CD4-positive, alpha-beta T cell treated with Interleukin-12 subunit alpha and Interleukin-12 subunit beta, for 1 hour (primary cell): ENCODE data around the gene RAB10.
"Not testable (repeated sequence)": the region's sequence is repeated elsewhere in the genome, so short reads cannot be mapped to it uniquely, and the experiment has no call there.

Source experiments
- DNase-seq: peaks from one replicate; pipeline ENCODE4 v3.0.0-alpha.2; 2020

RAB10 gene

DNA sequence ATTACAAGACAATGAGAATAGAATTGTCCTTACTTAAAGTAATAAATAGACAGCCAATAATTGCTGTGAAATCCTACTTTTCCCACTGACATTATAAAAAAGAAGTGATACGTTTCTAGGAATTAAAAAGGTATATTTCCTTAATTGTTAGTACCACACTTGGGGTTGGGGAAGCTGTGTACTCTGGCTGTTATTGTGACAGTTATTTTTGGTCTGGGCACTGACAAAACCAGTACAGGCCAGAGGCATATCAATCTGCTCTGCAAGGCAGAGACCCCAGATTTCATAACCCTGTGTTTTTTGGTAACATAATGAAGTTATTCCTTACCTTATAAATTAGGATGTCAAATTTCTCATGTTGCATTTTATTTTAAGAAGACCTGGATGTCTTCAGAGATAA is 66.5 kb downstream of the RAB10 start:
- no peak for DNase-seq

- no peak for DNase-seq
Observed at GRCh38 chr2:26103752-26104151, 69.9 kb downstream of the RAB10 start.

DNA sequence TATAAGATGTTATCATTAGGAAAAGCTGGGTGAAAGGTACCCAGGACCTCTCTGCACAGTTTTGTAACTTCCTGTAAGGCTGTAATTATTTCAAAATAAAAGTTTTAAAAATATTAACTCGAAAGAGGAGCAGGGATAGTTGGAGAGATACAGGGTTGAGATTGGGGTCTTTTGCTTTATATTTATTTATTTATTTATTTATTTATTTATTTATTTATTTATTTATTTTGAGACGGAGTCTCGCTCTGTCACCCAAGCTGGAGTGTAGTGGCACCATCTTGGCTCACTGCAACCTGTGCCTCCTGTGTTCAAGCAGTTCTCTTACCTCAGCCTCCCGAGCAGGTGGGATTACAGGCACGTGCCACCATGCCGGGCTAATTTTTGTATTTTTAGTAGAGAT is 74.8 kb downstream of the RAB10 start:
- not testable (repeated sequence) for DNase-seq

- no peak for DNase-seq
Observed at GRCh38 chr2:26112201-26112600, 78.3 kb downstream of the RAB10 start.

DNA sequence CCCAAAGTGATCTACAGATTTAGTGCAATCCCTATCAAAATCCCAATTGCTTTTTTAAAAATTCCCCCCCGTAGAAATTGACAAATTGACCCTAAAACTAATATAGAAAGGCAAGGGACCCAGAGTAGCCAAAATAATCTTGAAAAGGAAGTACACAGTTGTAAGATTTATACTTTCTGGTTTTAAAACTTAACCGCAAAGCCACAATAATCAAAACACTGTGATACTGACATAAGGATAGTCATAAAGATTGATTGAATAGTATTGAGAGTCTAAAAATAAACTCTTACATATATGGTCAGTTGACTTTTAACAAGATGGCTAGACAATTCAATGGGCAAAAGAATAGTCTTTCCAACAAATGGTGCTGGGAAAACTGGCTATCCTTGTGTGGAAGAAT is 80.3 kb downstream of the RAB10 start:
- no peak for DNase-seq

DNA sequence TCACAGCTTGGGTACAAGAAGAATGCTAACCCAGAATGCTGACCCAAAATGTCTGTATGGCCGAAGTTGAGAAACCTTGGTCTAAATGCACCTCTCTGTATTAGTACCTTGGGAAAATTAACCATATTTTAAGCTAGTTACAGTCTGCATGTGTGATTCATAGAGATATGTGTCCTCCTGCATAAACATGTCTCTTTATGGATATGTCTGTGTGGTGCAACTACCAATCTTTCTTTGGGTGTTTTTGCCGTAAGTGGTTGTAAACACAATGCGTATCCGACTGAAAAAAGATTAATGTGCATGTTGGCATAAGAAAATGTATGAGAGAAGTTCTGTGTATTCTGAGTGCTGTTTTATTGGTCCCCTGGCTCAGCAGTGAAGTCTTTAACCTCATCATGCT is 84.8 kb downstream of the RAB10 start:
- DNase-seq, result no peak

- no peak for DNase-seq
Observed at GRCh38 chr2:26119521-26119920, 85.6 kb downstream of the RAB10 start.

DNA sequence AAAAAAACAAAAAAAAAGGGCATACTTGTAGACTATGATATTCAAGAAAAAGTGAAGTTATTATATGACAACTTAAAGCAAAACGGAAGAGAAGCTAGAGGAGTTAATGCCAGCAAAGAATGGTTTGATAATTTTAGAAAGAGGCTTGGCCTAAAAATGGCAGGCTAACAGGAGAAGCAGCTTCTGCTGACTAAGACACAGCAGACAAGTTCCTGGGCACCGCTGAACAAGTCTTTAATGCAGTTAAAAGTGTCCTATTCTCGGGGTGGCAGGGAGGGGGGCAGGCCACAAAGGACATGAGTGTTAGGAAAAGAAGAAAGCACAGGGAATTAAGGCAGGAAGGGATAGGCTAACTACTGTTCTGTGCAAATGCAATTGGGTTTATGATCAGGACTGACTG is 88.7 kb downstream of the RAB10 start:
- DNase-seq, result no peak

DNA sequence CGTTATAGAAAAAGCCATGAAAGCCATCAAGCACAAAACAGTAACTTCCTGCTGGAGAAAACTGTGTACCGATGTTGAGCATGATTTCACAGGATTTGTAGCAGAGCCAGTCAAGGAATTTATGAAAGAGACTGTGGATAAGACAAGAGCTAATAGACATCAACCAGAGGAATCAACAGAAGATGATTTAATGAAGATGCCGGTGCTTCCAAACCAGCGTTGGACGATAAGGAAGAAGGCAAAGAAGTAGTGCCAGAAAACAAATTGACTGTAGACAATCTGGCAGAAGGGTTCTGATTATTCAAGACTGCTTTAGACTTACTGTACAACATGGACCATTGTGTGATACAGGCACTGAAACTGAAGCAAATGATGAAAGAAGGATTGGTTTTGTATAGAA is 89.5 kb downstream of the RAB10 start:
- DNase-seq, result no peak

DNA sequence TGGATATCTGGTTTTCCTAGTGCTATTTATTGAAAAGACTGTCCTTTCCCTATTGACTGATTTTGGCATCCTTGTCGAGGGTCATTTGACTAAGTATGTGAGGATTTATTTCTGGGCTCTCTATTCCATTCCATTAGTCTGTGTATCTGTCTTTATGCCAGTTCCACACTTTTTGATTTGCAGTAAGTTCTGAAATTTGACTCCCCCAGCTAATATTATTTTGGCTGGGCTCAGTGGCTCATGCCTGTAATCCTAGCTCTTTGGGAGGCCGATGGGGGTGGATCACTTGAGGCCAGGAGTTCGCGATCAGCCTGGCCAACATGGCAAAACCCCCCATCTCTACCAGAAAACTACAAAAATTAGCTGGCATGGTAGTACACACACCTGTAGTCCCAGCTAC is 92.2 kb downstream of the RAB10 start:
- DNase-seq, result no peak

DNA sequence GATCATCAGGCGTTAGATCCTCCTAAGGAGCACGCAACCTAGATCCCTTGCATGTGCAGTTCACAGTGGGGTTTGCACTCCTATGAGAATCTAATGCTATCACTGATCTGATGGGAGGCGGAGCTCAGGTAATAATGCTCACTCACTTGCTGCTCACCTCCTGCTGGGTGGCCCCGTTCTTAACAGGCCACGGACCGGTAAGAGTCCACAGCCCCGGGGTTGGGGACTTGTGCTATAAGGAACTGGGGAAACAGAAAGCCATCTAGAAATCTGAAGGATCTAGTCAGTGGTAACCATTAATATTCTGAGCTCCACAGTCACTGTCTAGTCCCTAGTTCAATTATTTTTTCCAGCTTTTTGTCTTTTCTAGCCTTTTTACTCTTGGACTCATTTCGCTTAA is 94.3 kb downstream of the RAB10 start:
- no peak for DNase-seq

DNA sequence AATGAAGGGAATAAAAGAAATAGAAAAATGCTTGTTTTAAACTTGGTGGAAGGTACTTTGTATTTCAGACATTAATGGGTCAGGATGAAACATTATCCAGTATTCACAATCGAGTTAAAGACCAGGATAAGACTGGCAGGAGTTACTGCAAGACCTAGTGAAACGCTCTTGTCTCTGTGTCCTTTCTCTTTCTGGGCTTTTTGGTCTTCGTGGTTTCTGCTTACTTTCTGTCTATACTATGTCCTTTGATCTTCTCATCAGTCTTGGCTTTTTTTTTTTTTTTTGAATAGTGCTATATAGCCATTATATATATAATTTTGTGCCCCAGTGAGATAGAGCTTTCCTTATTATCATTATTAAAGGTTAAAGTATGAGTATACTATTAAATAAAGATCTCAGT is 96.9 kb downstream of the RAB10 start:
- DNase-seq, result no peak

DNA sequence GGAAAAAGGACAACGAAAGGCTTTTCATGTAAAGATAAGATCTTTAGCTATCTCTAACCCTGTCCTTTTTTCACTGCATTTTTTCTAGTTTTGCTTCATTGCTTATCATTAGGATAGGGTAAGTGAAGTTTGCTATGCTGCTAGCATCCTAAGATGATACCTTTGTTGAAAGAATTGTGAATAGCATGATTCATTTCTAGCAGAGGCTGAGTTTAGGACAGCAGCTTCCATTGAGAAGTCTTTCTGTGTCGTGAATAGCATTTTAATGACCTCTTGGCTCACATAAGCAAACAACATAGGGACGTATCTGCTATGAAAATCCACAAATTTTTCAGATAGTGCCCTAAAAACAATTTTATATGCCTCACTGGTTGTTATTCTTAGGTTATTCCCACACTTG is 102.6 kb downstream of the RAB10 start:
- DNase-seq, result no peak

DNA sequence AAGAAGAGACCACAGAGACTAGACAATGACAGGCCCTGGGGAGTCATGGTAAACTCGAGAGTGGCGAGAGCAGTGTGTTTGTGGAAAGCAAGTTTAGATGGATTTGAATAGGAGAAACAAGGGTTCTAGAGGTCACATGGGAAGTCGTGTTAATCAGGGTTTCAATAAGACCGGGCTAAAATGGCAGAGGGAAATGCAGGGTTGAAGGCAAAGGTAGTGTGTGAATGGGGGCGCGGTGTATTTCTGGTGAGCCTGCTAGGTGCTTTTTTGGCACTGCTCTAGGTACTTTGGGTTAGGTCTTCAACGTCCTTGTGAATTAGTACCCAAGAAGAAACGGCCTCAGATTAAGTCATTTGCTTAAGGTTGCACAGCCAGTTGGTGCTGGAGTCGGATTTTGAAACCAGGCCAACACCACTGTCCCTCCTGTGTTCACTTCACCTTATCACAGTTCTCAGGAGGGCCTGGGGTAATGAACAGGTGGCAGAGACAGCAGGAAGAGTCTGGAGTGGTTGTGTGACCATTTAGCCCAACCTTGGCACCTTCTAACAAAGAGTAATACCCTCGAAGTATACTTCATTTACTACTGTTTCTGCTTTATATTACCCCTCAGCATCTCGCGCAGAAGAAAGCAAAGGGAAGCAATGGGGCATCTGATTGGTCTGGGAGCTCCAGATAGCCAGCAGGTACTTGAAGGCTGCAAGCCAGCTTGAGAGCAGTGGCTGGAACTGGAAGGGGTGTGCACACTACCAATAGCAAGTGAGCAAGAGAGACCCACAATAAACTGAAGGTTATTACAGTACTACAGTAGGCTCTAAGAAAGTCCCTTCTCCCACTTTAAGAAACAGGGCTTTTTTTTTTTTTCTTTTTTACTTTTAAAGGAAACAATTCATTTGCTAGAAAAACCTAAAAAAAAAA is 105.6 kb downstream of the RAB10 start:
- no peak for DNase-seq

DNA sequence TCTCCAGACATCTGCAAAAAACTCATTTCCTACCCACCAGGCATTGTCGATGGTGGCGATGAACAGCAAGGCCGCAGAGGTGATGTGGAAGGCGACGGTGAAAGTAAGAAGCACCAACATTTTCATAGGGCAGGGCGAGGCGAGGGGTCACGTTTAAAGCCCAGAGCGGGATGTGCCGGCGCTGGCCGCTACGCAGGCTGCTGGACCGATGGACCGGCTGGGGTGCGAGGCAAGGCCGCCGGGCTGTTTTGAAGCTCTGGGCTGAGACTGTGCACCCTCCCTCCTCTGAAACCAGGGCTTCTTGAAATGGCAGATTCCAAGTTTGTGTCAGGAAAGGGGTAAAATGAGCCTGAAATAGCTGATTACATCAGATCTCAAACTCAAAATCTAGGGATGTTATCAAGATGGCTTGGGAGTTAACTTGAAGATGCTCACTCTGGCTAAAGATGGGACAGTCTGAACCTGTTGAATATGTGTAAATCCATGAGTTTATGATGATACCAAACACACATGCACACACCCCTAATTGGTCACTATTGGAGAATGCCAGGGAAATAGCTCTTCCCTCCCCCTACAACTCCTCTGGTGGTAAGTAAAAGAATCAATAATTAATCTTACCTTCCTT is 107.4 kb downstream of the RAB10 start:
- no peak for DNase-seq

DNA sequence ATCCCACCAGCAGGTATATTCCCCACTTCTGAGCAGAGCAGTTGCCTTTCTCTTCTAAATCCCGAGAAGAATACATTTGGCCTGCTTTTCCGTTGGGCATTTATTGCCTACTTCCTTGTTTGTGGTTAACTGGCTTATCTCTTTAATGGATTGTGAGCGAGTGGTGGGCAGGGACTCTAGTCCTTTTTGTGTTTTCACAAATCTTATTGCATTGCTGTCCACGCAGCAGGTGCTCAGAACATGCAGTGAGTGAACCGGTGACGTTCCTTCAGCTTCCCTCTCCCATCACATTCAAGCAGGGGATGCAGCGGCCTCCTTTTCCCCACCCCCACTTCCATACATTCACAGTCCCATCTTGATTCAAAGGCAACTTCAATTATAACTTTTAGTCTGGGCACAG is 110.1 kb downstream of the RAB10 start:
- no peak for DNase-seq

DNA sequence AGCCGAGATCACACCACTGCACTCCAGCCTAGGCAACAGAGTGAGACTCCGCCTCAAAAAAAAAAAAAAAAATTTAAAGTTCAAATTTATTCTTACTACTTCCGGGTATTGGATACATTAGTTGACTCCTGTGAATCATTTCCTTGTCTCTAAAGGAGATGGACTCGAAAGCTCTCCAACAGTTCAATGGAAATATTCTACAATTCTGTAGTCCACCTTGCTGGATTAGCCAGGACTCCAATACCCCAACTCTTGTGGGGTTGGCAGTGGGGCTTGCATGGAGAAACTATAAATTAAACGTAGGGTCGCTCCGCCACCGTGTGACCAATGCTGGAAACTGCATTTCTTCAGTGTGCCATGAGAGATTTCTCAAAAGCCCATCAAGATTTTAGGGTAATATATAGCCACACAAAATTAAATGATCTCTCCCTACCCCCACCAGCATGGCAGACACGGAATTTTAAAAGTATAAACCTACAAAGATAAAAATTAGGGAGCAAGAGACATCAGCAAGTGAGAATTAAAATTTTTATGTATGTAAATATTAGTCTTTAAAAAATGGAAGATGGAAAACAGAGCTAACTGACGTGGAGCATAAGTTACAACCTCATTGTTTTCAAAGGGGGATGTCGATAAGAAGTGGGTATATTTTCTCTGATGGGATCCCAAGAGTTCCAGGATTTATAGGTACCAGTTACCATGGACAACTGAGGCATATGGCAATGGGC is 111.2 kb downstream of the RAB10 start:
- DNase-seq, result peak; percentile 65

GRCh38 chr2:26148501-26148900 is 114.6 kb downstream of the RAB10 start:
- DNase-seq, result no peak

DNA sequence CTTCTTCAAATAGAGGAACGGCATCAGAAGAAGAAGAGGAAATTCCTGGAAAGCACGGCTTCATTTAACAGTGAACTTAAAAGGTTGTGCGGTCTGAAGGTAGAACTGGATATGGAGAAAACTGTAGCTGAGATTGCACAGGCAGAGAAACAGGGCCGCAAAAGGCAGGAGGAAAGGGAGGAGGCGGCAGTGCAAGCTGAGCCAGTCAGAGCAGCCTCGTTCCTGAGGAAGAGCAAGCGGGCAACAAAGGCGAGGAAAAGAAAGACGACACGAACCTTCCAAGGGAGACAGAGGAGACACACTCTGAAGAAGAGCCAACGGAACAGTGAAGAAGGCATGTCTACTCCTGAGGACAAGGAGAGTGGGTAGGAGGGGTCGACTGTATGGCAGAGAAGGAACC is 116.4 kb downstream of the RAB10 start:
- no peak for DNase-seq

GRCh38 chr2:26157580-26157979 is 123.7 kb downstream of the RAB10 start:
- DNase-seq, result no peak

- DNase-seq, result no peak
Observed at GRCh38 chr2:26161926-26162325, 128.0 kb downstream of the RAB10 start.

- DNase-seq, result no peak
Observed at GRCh38 chr2:26162963-26163362, 129.1 kb downstream of the RAB10 start.

- DNase-seq, result no peak
Observed at GRCh38 chr2:26164231-26164630, 130.3 kb downstream of the RAB10 start.

DNA sequence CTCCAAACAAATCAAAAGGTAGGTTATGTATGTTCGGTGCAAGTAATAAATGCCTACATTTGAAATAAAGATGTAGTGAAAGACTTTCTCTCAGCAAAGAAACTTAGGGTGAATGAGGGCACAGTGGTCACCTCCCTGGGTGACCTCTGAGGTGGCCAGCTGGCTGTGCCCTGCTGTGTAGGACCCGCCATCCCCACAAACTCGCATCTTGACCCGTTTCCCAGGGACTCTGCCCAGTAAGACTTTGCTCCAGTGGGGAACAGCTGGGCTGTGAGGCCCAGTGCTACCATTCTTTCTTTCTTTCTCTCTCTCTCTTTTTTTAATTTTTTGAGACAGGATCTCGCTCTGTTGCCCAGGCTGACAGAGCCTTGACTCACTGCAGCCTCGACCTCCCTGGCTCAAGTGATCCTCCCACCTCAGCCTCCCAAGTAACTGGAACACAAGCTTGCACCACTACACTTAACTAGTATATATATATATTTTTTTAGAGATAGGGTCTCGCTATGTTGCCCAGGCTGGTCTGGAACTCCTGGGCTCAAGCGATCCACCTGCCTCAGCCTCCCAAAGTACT is 130.8 kb downstream of the RAB10 start:
- no peak for DNase-seq
